ENCODE measurements around the gene GORASP1.

- TF ChIP-seq, protein P1, sequence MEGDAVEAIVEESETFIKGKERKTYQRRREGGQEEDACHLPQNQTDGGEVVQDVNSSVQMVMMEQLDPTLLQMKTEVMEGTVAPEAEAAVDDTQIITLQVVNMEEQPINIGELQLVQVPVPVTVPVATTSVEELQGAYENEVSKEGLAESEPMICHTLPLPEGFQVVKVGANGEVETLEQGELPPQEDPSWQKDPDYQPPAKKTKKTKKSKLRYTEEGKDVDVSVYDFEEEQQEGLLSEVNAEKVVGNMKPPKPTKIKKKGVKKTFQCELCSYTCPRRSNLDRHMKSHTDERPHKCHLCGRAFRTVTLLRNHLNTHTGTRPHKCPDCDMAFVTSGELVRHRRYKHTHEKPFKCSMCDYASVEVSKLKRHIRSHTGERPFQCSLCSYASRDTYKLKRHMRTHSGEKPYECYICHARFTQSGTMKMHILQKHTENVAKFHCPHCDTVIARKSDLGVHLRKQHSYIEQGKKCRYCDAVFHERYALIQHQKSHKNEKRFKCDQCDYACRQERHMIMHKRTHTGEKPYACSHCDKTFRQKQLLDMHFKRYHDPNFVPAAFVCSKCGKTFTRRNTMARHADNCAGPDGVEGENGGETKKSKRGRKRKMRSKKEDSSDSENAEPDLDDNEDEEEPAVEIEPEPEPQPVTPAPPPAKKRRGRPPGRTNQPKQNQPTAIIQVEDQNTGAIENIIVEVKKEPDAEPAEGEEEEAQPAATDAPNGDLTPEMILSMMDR (conservative IDR thresholded peaks at IDR 0.05 in 1 of 2, IDR thresholded peaks at IDR 0.05 in 1 of 2; ENCODE audit: low read depth in 1 of 2, low read length in 2 of 2) = no peak
- TF ChIP-seq EZH2 (IDR thresholded peaks at IDR 0.05; ENCODE audit: low read length, missing control alignments) = no peak
These were observed 30.1 kb upstream of the GORASP1 start for GRCh38 chr3:39137435-39137936.

Measured in fibroblast of lung (primary cell).